Pancreas (tissue), 10 donors: ENCODE data around the gene KRTAP5-2. TPM values are rescaled to one million over a fixed set of nuclear protein-coding genes. Genes with fewer than 3 reads are reported as not detected.
"Not testable (repeated sequence)": the region's sequence is repeated elsewhere in the genome, so short reads cannot be mapped to it uniquely, and the experiment has no call there.

Experiments
- ATAC-seq, 4 donors: fragments of 200-7000 bp; cut with Tn5 transposase; one replicate each; pipeline versions ENCODE4 v1.8.0 to v1.9.1; 2020; ENCODE audit warnings: mild to moderate bottlenecking in 4 of 4, moderate library complexity in 4 of 4
- DNase-seq, 6 donors: peaks; one replicate each; pipeline ENCODE4 v3.0.0-alpha.2; 2020
- FAIRE-seq: peaks from 2 replicates; lab custom pipeline; 2012; peaks lifted over from hg19 to GRCh38; lab: Jason Lieb, UNC
- H3K27ac ChIP-seq, 4 donors: fragments of 200-600 bp; sonication (generic); 1 replicate in 3 of 4; 2 replicates in 1 of 4; pipeline versions ENCODE4 v1.5.0 to v1.8.0; 2020
- H3K27me3 ChIP-seq, 4 donors: fragments of 200-600 bp; one replicate each; pipeline ENCODE4 v1.8.0; 2021
- H3K36me3 ChIP-seq, 3 donors: fragments of 200-600 bp; sonication (generic) in 1 of 3; one replicate each; pipeline versions ENCODE4 v1.5.0 to v1.8.0; 2020 to 2021
- H3K4me1 ChIP-seq, 3 donors: fragments of 200-600 bp; one replicate each; pipeline ENCODE4 v1.8.0; 2021
- H3K4me3 ChIP-seq, 4 donors: fragments of 200-600 bp; sonication (generic) in 2 of 4; one replicate each; pipeline versions ENCODE4 v1.5.0 to v1.8.0; 2020 to 2021
- H3K9me3 ChIP-seq, 4 donors: fragments of 200-600 bp; one replicate each; pipeline ENCODE4 v1.8.0; 2021
- CTCF ChIP-seq, 4 donors: fragments of 200-600 bp; sonication (generic) in 3 of 4; IDR thresholded peaks; one replicate each; pipeline versions ENCODE4 v1.5.0 to v1.8.0; 2021; ENCODE audit warnings: antibody characterized with exemption in 4 of 4
- WGBS, 2 donors: extraction: QIAGEN DNeasy Blood & Tissue Kit; methylation state at CpG; one replicate each; pipeline ENCODE4 v1.1.7; 2013; 5-methylcytosine and 5-hydroxymethylcytosine counted together
- intact Hi-C, 3 donors: fragments of 100-400 bp; cut with DNase I; formaldehyde crosslinking; loops; one replicate each; pipeline versions ENCODE4 v1.11.1 to v1.14.2; 2022
- polyA plus RNA-seq, 2 donors: library from polyadenylated mRNA; stranded (reverse); fragments of 200-250 nt; gene quantifications; one replicate each; pipeline ENCODE4 v1.2.3, GENCODE V29; 2013
- total RNA-seq, 6 donors: library from RNA; stranded (reverse); fragmentation: NEBNext Ultra II Directional in 4 of 6; extraction: Animal tissue kit (Norgen Biotek cat#: 25700) in 4 of 6; gene quantifications; one replicate each; pipeline versions ENCODE4 v1.2.1 to v1.2.4, GENCODE V29; 2021 to 2023
- donor health status: healthy with polysubstance abuse.
- donor health status: DM: no; HTN: no; CAD: no; lungs with moderate emphysema.
- donor health status: DM: no; HTN: no; CAD: no.
- donor health status: control.
- donor health status: control.
- donor health status: Bipolar disorder and iron deficiency.
- donor health status: DM: yes; HTN: yes; CAD: no.
- donor health status: DM: no; HTN: no; CAD: no.
- donor health status: DM: no; HTN: no; CAD: no.
- donor health status: DM: yes; HTN: yes; CAD: no.

Gene KRTAP5-2
- total and polyA plus RNA-seq, 8 donors = 0.15 TPM; not detected in 7

- peak in 3 of 4 donors; percentile 44 to 69 (median 49) for ATAC-seq
- 13 to 20% methylated on average over 1 of the region's 1 CpG for WGBS, 2 donors
- intact Hi-C loops = no loop called here
- no peaks in the 10 kb centered on the region for H3K4me1 ChIP-seq
- H3K27ac ChIP-seq = no peak within 1 kb of the TSS
- DNase-seq = no peak
- no peak for TF ChIP-seq CTCF (IDR thresholded peaks at IDR 0.05)
- H3K36me3 ChIP-seq = no peaks in the 10 kb centered on the region
- H3K4me3 ChIP-seq = no peak within 1 kb of the TSS
- no peaks in the 10 kb centered on the region for H3K9me3 ChIP-seq
- no peak for FAIRE-seq
- H3K27me3 ChIP-seq = no peaks in the 10 kb centered on the region
Observed at GRCh38 chr11:1622086-1622485, 24.0 kb upstream of the KRTAP5-2 start, which contains the start of gene KRTAP5-4. Gene KRTAP5-4, minus strand, starts transcription at chr11:1622138. Its CDS starts 45 bp downstream, at chr11:1622093.

- TF ChIP-seq CTCF (IDR thresholded peaks at IDR 0.05) = no peak
- DNase-seq = no peak
- no peaks in the 10 kb centered on the region for H3K27me3 ChIP-seq
- intact Hi-C loops = no loop called here
- H3K27ac ChIP-seq = no peak overlapping the region
- H3K4me3 ChIP-seq = no peak overlapping the region
- FAIRE-seq = no peak
- no peak for ATAC-seq
- H3K36me3 ChIP-seq = no peaks in the 10 kb centered on the region
- WGBS, 2 donors = 57 to 65% methylated on average over 10 of the region's 10 CpGs
- no peaks in the 10 kb centered on the region for H3K4me1 ChIP-seq
- no peaks in the 10 kb centered on the region for H3K9me3 ChIP-seq
Observed at GRCh38 chr11:1619449-1619848, 21.4 kb upstream of the KRTAP5-2 start.

GRCh38 chr11:1618231-1618630, 20.1 kb upstream of the KRTAP5-2 start:
- no peaks in the 10 kb centered on the region for H3K27me3 ChIP-seq
- no peak for TF ChIP-seq CTCF (IDR thresholded peaks at IDR 0.05)
- no peak overlapping the region for H3K4me3 ChIP-seq
- DNase-seq (no peak), FAIRE-seq (no peak), ATAC-seq (no peak)
- no peak overlapping the region for H3K27ac ChIP-seq
- WGBS, 2 donors = 82% methylated on average over 10 of the region's 10 CpGs
- intact Hi-C loops = no loop called here
- no peaks in the 10 kb centered on the region for H3K4me1 ChIP-seq
- H3K9me3 ChIP-seq = no peaks in the 10 kb centered on the region
- H3K36me3 ChIP-seq = no peaks in the 10 kb centered on the region

GRCh38 chr11:1608363-1608762, 10.3 kb upstream of the KRTAP5-2 start, which contains the start of gene KRTAP5-3:
Gene KRTAP5-3, minus strand, starts transcription at chr11:1608463. Its CDS starts 78 bp downstream, at chr11:1608385.
- Histone ChIP-seq H3K27ac (no peak within 1 kb of the TSS), H3K4me3 (no peak within 1 kb of the TSS), H3K27me3 (no peaks in the 10 kb centered on the region), H3K36me3 (no peaks in the 10 kb centered on the region), H3K4me1 (no peaks in the 10 kb centered on the region), H3K9me3 (no peaks in the 10 kb centered on the region)
- FAIRE-seq (no peak), DNase-seq (no peak), ATAC-seq (no peak)
- intact Hi-C loops = no loop called here
- no peak for TF ChIP-seq CTCF (IDR thresholded peaks at IDR 0.05)
- WGBS, 2 donors = 54 to 60% methylated on average over 4 of the region's 4 CpGs

GRCh38 chr11:1607901-1608300, 9.8 kb upstream of the KRTAP5-2 start:
- H3K27ac ChIP-seq, H3K9me3 ChIP-seq, H3K27me3 ChIP-seq, intact Hi-C loops, FAIRE-seq, H3K4me3 ChIP-seq, DNase-seq, H3K4me1 ChIP-seq, ATAC-seq, H3K36me3 ChIP-seq: not testable (repeated sequence)
- WGBS, 2 donors = 46 to 67% methylated on average over 5 of the region's 5 CpGs

GRCh38 chr11:1607156-1607845, 9.2 kb upstream of the KRTAP5-2 start:
- H3K4me1 ChIP-seq, FAIRE-seq, H3K4me3 ChIP-seq, H3K36me3 ChIP-seq, H3K27ac ChIP-seq, ATAC-seq, H3K27me3 ChIP-seq, H3K9me3 ChIP-seq, DNase-seq, intact Hi-C loops: not testable (repeated sequence)
- WGBS, 2 donors = 64 to 69% methylated on average over 18 of the region's 18 CpGs

GRCh38 chr11:1605923-1606322, 7.8 kb upstream of the KRTAP5-2 start:
- FAIRE-seq, H3K36me3 ChIP-seq, H3K9me3 ChIP-seq, H3K4me3 ChIP-seq, intact Hi-C loops, DNase-seq, H3K27ac ChIP-seq, ATAC-seq, H3K27me3 ChIP-seq, H3K4me1 ChIP-seq: not testable (repeated sequence)
- 84 to 86% methylated on average over 13 of the region's 13 CpGs for WGBS, 2 donors
